NCI-H128 (cell line): ENCODE data around the gene RNASE4.

Experiments used
- DNase-seq: peaks from one replicate; lab custom pipeline; 2025; ENCODE audit not compliant: unreplicated experiment; lab: John Stamatoyannopoulos, UW

Gene RNASE4

DNA sequence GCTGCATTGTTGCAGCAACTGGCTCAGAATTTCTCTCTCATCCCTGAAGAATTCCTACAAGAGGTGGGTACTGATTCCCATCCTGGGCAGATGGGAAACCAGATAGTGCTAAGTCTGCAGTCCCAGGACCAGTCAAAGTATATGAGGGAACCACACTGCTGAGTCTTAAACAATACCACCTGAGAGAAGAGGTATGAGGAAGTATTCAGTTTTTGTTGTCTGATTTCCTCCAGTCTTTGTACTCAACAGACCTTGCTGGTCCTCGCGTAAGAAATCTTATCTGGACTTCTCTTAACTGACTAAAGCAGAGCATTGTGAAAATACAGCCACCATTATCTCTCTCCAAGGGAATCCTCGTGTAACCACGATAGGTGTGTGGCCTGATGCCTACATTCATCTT, 57.8 kb downstream of the RNASE4 start:
- DNase-seq: no peak

DNA sequence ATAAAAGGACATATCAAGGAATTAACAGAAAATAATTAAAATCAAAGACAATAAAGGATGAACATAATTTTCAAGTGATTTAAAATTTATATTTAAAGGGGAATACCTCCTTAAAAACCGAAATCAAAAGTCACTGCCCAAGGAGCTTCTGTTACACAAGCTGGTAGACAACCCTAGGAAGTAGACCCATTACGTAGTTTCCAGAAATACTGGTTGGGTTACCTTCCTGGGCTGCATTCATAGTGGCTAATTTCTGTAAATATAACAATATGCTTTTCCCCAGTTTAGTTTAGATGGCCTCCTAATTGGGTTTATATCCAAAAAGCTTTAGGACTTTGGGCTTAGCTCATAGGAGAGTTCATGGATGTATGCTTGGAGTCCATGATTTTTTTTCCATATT, 59.2 kb downstream of the RNASE4 start:
- DNase-seq: no peak

- no peak for DNase-seq
Measured at GRCh38 chr14:20745571-20746358, 61.4 kb downstream of the RNASE4 start, which contains the start of gene EDDM3A. TSS of gene EDDM3A (plus strand) at chr14:20745887. CDS start at chr14:20747581, 1,694 bp downstream.

DNA sequence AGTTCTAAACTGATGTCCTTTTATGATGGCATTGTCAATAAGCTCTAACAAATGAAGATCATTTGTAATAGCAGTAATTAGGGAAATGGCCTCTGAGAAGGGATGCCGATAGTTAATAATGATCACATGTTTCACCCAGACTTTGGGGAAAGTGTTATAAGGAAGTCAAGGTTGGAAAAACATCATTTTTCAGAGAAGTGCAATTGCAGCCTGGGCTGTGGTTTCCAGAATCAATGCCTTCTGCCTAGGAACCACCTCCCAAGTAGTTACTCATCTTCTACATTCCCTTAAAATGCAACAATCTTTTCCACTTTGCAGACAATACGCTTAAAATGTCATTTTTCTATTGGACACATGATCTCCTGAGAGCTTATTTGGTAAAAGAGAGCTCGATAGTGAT, 62.2 kb downstream of the RNASE4 start:
- no peak for DNase-seq

- DNase-seq: no peak
Measured at GRCh38 chr14:20748439-20748838, 64.1 kb downstream of the RNASE4 start.

DNA sequence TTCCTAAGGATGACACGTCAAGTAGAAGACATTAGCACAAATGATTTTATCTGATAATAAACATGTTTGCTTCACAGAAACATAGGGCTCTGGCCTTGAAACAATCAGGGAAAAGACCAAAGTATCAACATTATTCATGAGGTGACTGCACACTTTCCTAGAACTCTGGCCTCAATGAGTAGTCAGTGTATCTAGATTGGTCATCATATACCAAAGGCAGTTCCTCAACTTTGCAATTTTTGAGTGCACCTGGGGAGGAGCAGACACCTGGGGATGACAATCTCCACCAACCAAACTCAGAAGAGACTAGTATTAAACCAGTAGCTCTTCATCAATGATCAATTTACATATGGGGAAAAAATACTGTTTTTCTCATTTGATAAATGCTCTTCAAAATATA, 65.8 kb downstream of the RNASE4 start:
- no peak for DNase-seq
